Measurements from ENCODE around the gene CCDC187.
"Not testable (repeated sequence)": the region's sequence is repeated elsewhere in the genome, so short reads cannot be mapped to it uniquely, and the experiment has no call there.

CCDC187 gene

GRCh38 chr9:136303825-136304416, at the start of gene CCDC187:
Gene CCDC187 (minus strand): TSS chr9:136304094. CDS start chr9:136303830, 264 bp downstream.
- no peak for DNase-seq (ENCODE audit: low read depth in 3 of 3)

- DNase-seq (ENCODE audit: low read depth in 3 of 3) = no peak
Observed at GRCh38 chr9:136353088-136353487, 49.2 kb upstream of the CCDC187 start.

- DNase-seq (ENCODE audit: low read depth in 3 of 3) = no peak
Observed at GRCh38 chr9:136352682-136353081, 48.8 kb upstream of the CCDC187 start.

GRCh38 chr9:136351868-136352267, 48.0 kb upstream of the CCDC187 start:
- DNase-seq (ENCODE audit: low read depth in 3 of 3) = not testable (repeated sequence)

GRCh38 chr9:136351252-136351800, 47.4 kb upstream of the CCDC187 start:
- no peak for DNase-seq (ENCODE audit: low read depth in 3 of 3)

- no peak for DNase-seq (ENCODE audit: low read depth in 3 of 3)
Observed at GRCh38 chr9:136349546-136349945, 45.7 kb upstream of the CCDC187 start.

- DNase-seq (ENCODE audit: low read depth in 3 of 3) = no peak
Observed at GRCh38 chr9:136348691-136349090, 44.8 kb upstream of the CCDC187 start.

- DNase-seq (ENCODE audit: low read depth in 3 of 3) = no peak
Observed at GRCh38 chr9:136347472-136348256, 43.8 kb upstream of the CCDC187 start.

- no peak for DNase-seq (ENCODE audit: low read depth in 3 of 3)
Observed at GRCh38 chr9:136346927-136347465, 43.1 kb upstream of the CCDC187 start.

GRCh38 chr9:136346157-136346481, 42.2 kb upstream of the CCDC187 start:
- no peak for DNase-seq (ENCODE audit: low read depth in 3 of 3)

GRCh38 chr9:136345281-136346156, 41.6 kb upstream of the CCDC187 start:
- DNase-seq (ENCODE audit: low read depth in 3 of 3) = no peak

- no peak for DNase-seq (ENCODE audit: low read depth in 3 of 3)
Observed at GRCh38 chr9:136344544-136345280, 40.8 kb upstream of the CCDC187 start.

GRCh38 chr9:136343884-136344269, 40.0 kb upstream of the CCDC187 start:
- no peak for DNase-seq (ENCODE audit: low read depth in 3 of 3)

GRCh38 chr9:136343121-136343883, 39.4 kb upstream of the CCDC187 start:
- DNase-seq (ENCODE audit: low read depth in 3 of 3) = no peak

GRCh38 chr9:136342181-136343120, 38.6 kb upstream of the CCDC187 start:
- peak; percentile 43 to 51 (median 50) for DNase-seq (ENCODE audit: low read depth in 3 of 3)

GRCh38 chr9:136341769-136342168, 37.9 kb upstream of the CCDC187 start:
- DNase-seq (ENCODE audit: low read depth in 3 of 3) = no peak

GRCh38 chr9:136341042-136341655, 37.3 kb upstream of the CCDC187 start:
- no peak for DNase-seq (ENCODE audit: low read depth in 3 of 3)

GRCh38 chr9:136340356-136341041, 36.6 kb upstream of the CCDC187 start:
- no peak for DNase-seq (ENCODE audit: low read depth in 3 of 3)

All from stimulated activated CD4-positive, alpha-beta T cell treated with anti-CD3 and anti-CD28 coated beads, TNF-alpha, amount 100 ng/mL, for 48 hours (primary cell).